NT2/D1 (cell line): ENCODE results near the gene EPHA3.

ENCODE experiments used
- SUZ12 ChIP-seq: IDR thresholded peaks from 2 replicates; pipeline ENCODE4 v1.6.1; 2011; ENCODE audit not compliant: insufficient read length, insufficient read depth; ENCODE audit errors: extremely low read depth
- YY1 ChIP-seq: IDR thresholded peaks from 2 replicates; pipeline ENCODE4 v1.6.1; 2011; ENCODE audit not compliant: insufficient read length, insufficient read depth
- ZNF274 ChIP-seq: IDR thresholded peaks from 2 replicates; pipeline ENCODE4 v1.6.1; 2011; ENCODE audit warnings: mild to moderate bottlenecking, low read depth, low read length

DNA sequence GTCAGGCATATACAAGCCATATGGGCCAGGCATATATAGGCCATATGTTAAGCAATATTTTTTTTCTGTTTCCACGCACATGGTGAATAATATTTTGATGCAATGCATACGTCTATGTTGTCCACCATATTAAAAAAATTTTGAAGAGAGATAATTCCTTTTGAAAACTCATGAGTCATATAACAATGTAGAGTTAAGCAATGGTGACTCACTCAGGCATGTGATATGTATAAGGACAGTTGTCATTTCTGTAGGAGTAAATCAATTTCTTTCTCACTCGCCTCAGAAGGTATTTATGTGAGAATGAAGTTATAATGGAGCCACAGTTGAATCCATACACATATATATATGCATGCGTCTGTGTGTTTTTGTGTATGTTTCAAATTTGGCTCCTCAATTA lies 272.6 kb downstream of the EPHA3 start:
- TF ChIP-seq SUZ12 (no peak), YY1 (no peak), ZNF274 (no peak)
